ENCODE measurements around the gene SMPD2. TPM values are rescaled to one million over a fixed set of nuclear protein-coding genes. Genes with fewer than 3 reads are reported as not detected.

SMPD2 gene
- total and polyA plus RNA-seq, 7 donors = 2.1 to 9.6 (median 4.4) TPM

- no peak overlapping the region for H3K27ac ChIP-seq
- intact Hi-C loops (cut with DNase I) = no loop called here
- no peak overlapping the region for H3K4me3 ChIP-seq
- DNase-seq (no peak), ATAC-seq (no peak)
- no peaks in the 10 kb centered on the region for H3K36me3 ChIP-seq (ENCODE audit: insufficient read depth in 1 of 2, low read depth in 1 of 2)
- 85 to 94% (median 86%) methylated on average over 1 of the region's 1 CpG for WGBS, 3 donors
- TF ChIP-seq, protein P1, sequence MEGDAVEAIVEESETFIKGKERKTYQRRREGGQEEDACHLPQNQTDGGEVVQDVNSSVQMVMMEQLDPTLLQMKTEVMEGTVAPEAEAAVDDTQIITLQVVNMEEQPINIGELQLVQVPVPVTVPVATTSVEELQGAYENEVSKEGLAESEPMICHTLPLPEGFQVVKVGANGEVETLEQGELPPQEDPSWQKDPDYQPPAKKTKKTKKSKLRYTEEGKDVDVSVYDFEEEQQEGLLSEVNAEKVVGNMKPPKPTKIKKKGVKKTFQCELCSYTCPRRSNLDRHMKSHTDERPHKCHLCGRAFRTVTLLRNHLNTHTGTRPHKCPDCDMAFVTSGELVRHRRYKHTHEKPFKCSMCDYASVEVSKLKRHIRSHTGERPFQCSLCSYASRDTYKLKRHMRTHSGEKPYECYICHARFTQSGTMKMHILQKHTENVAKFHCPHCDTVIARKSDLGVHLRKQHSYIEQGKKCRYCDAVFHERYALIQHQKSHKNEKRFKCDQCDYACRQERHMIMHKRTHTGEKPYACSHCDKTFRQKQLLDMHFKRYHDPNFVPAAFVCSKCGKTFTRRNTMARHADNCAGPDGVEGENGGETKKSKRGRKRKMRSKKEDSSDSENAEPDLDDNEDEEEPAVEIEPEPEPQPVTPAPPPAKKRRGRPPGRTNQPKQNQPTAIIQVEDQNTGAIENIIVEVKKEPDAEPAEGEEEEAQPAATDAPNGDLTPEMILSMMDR (IDR thresholded peaks at IDR 0.05) = no peak
- no peaks in the 10 kb centered on the region for H3K27me3 ChIP-seq (ENCODE audit: insufficient read depth in 3 of 3, low read length in 2 of 3)
- H3K4me1 ChIP-seq = no peaks in the 10 kb centered on the region
- no peaks in the 10 kb centered on the region for H3K9me3 ChIP-seq
Observed at GRCh38 chr6:109421184-109421583, 19.3 kb upstream of the SMPD2 start.

DNA sequence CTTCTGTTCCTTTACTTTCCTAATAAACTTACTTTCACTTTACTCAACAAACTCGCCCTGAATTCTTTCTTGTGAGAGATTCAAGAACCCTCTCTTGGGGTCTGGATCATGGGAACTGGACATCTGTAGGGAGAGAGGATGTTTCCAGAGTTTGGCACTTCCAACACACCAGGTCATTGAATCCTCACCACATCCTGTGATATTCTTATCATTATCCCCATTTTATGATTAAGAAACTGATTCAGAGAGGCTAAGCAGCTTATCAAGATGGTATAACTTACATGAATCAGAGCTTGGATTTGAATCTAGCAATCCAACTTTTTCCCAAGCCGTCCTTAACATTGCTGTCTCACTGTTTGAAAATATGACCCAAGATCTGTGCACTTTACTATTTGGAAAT, 15.6 kb upstream of the SMPD2 start:
- Histone ChIP-seq H3K27ac (no peak overlapping the region), H3K27me3 (ENCODE audit: insufficient read depth in 3 of 3, low read length in 2 of 3) (no peaks in the 10 kb centered on the region), H3K4me3 (no peak overlapping the region), H3K9me3 (no peaks in the 10 kb centered on the region), H3K36me3 (ENCODE audit: insufficient read depth in 1 of 2, low read depth in 1 of 2) (no peaks in the 10 kb centered on the region), H3K4me1 (peaks cover 6% of the 10 kb centered on the region)
- DNase-seq (no peak), ATAC-seq (no peak)
- TF ChIP-seq, protein P1 (IDR thresholded peaks at IDR 0.05) = no peak
- intact Hi-C loops (cut with DNase I) = no loop called here
- WGBS, 3 donors = 85 to 91% (median 86%) methylated on average over 2 of the region's 2 CpGs

- H3K27ac ChIP-seq = no peak overlapping the region
- intact Hi-C loops (cut with DNase I) = no loop called here
- peaks cover 6% of the 10 kb centered on the region for H3K4me1 ChIP-seq
- 26 to 32% (median 30%) methylated on average over 7 of the region's 7 CpGs for WGBS, 3 donors
- no peaks in the 10 kb centered on the region for H3K36me3 ChIP-seq (ENCODE audit: insufficient read depth in 1 of 2, low read depth in 1 of 2)
- no peak overlapping the region for H3K4me3 ChIP-seq
- no peak for ATAC-seq
- TF ChIP-seq, protein P1 (IDR thresholded peaks at IDR 0.05) = no peak
- H3K9me3 ChIP-seq = no peaks in the 10 kb centered on the region
- no peaks in the 10 kb centered on the region for H3K27me3 ChIP-seq (ENCODE audit: insufficient read depth in 3 of 3, low read length in 2 of 3)
- DNase-seq = no peak
Observed at GRCh38 chr6:109428889-109429477, 11.5 kb upstream of the SMPD2 start.

GRCh38 chr6:109429496-109429895, 11.0 kb upstream of the SMPD2 start:
- Histone ChIP-seq H3K4me3 (no peak overlapping the region), H3K36me3 (ENCODE audit: insufficient read depth in 1 of 2, low read depth in 1 of 2) (no peaks in the 10 kb centered on the region), H3K9me3 (no peaks in the 10 kb centered on the region), H3K27ac (no peak overlapping the region), H3K4me1 (peaks cover 6% of the 10 kb centered on the region), H3K27me3 (ENCODE audit: insufficient read depth in 3 of 3, low read length in 2 of 3) (no peaks in the 10 kb centered on the region)
- no peak for ATAC-seq
- intact Hi-C loops (cut with DNase I) = no loop called here
- WGBS, 3 donors = 83 to 92% (median 92%) methylated on average over 3 of the region's 3 CpGs
- TF ChIP-seq, protein P1 (IDR thresholded peaks at IDR 0.05) = no peak
- no peak for DNase-seq

DNA sequence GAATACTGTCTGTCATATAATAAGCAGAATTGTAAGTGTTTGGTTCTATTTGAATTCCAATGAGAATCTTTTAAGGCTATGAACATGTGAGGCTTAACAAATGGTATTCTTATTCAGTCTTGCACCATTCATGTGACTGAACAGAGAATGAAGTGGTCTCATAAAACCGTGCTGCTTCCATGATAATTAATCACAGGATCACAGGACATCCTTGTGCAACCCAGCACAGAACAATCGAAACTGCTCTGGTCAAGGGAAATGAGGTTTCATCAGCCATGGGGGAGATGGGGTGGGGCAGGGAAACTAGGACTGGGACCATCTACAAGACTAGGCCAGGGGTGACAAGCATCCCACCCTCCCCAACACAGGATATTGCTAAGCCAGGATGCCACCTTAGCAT, 6.1 kb upstream of the SMPD2 start:
- intact Hi-C loops (cut with DNase I) = no loop called here
- 51 to 67% (median 62%) methylated on average over 2 of the region's 2 CpGs for WGBS, 3 donors

More for the DNA sequence above, 6.1 kb upstream of the SMPD2 start:
- H3K27ac ChIP-seq = no peak overlapping the region
- ATAC-seq = no peak
- no peaks in the 10 kb centered on the region for H3K27me3 ChIP-seq (ENCODE audit: insufficient read depth in 3 of 3, low read length in 2 of 3)
- H3K9me3 ChIP-seq = no peaks in the 10 kb centered on the region
- H3K36me3 ChIP-seq (ENCODE audit: insufficient read depth in 1 of 2, low read depth in 1 of 2) = no peaks in the 10 kb centered on the region
- TF ChIP-seq, protein P1 (IDR thresholded peaks at IDR 0.05) = no peak
- DNase-seq = no peak
- peaks cover 3% of the 10 kb centered on the region for H3K4me1 ChIP-seq
- no peak overlapping the region for H3K4me3 ChIP-seq

Data from psoas muscle (tissue), 8 donors.